Neuronal stem cell (in vitro differentiated cells): ENCODE measurements around the gene PON1.

ENCODE experiments used
- DNase-seq: peaks from one replicate; pipeline ENCODE4 v3.0.0-alpha.2; 2013; ENCODE audit warnings: low spot score
- H2AFZ ChIP-seq: one replicate; pipeline ENCODE4 v1.6.1; 2013; ENCODE audit warnings: mild to moderate bottlenecking, low read length, inconsistent platforms
- H2AK5ac ChIP-seq: 2 replicates; pipeline ENCODE4 v1.6.1; 2013; ENCODE audit warnings: low read depth, mild to moderate bottlenecking, inconsistent platforms, low read length, moderate library complexity, mixed read lengths
- H2BK120ac ChIP-seq: 2 replicates; pipeline ENCODE4 v1.6.1; 2013; ENCODE audit warnings: low read depth, mild to moderate bottlenecking, inconsistent platforms, low read length, moderate library complexity, mixed read lengths
- H2BK12ac ChIP-seq: one replicate; pipeline ENCODE4 v1.6.1; 2013; ENCODE audit warnings: low read length, inconsistent platforms
- H2BK15ac ChIP-seq: 2 replicates; pipeline ENCODE4 v1.6.1; 2013; ENCODE audit warnings: mild to moderate bottlenecking, low read length, inconsistent platforms, mixed read lengths
- H2BK5ac ChIP-seq: one replicate; pipeline ENCODE4 v1.6.1; 2013; ENCODE audit warnings: inconsistent platforms, mild to moderate bottlenecking, low read length, moderate library complexity
- H3K14ac ChIP-seq: one replicate; pipeline ENCODE4 v1.6.1; 2013; ENCODE audit warnings: low read length, inconsistent platforms
- H3K18ac ChIP-seq: 2 replicates; pipeline ENCODE4 v1.6.1; 2013; ENCODE audit warnings: low read length, inconsistent platforms
- H3K23ac ChIP-seq: 2 replicates; pipeline ENCODE4 v1.6.1; 2013; ENCODE audit warnings: low read depth, mild to moderate bottlenecking, mixed read lengths, low read length, inconsistent platforms; ENCODE audit not compliant: poor library complexity
- H3K27ac ChIP-seq: replicated peaks from 3 replicates; pipeline ENCODE4 v1.5.1; 2013; ENCODE audit warnings: low read length, inconsistent platforms
- H3K27me3 ChIP-seq, 3 experiments: 2 replicates each; pipeline ENCODE4 v1.6.1; 2013; ENCODE audit warnings: low read length in 3 of 3, mild to moderate bottlenecking in 2 of 3, inconsistent platforms in 1 of 3, low read depth in 1 of 3, mixed read lengths in 1 of 3, moderate library complexity in 1 of 3; ENCODE audit not compliant: control insufficient read depth in 3 of 3, insufficient read depth in 3 of 3
- H3K36me3 ChIP-seq, 2 donors: replicated peaks in 1 of 2; 2 replicates each; pipeline ENCODE4 v1.6.1; 2013; ENCODE audit warnings: low read length in 2 of 2; ENCODE audit not compliant: control insufficient read depth in 2 of 2, insufficient read depth in 2 of 2
- H3K4ac ChIP-seq: 2 replicates; pipeline ENCODE4 v1.6.1; 2013; ENCODE audit warnings: inconsistent platforms, mild to moderate bottlenecking, low read length, moderate library complexity
- H3K4me1 ChIP-seq, 2 donors: 1 replicate in 1 of 2; 2 replicates in 1 of 2; pipeline ENCODE4 v1.6.1; 2013; ENCODE audit warnings: low read length in 2 of 2, low read depth in 1 of 2; ENCODE audit not compliant: control insufficient read depth in 2 of 2, insufficient read depth in 1 of 2
- H3K4me2 ChIP-seq: one replicate; pipeline ENCODE4 v1.6.1; 2013; ENCODE audit warnings: mild to moderate bottlenecking, low read length, inconsistent platforms; ENCODE audit not compliant: insufficient read depth, poor library complexity, severe bottlenecking
- H3K4me3 ChIP-seq, 2 donors: 2 replicates each; pipeline ENCODE4 v1.5.1; 2013; ENCODE audit warnings: low read length in 2 of 2, mild to moderate bottlenecking in 2 of 2, inconsistent platforms in 1 of 2, moderate library complexity in 1 of 2
- H3K79me1 ChIP-seq: one replicate; pipeline ENCODE4 v1.6.1; 2013; ENCODE audit warnings: low read depth, mild to moderate bottlenecking, inconsistent platforms, low read length, moderate library complexity
- H3K9ac ChIP-seq: one replicate; pipeline ENCODE4 v1.6.1; 2013; ENCODE audit warnings: mild to moderate bottlenecking, low read depth, low read length, inconsistent platforms; ENCODE audit not compliant: poor library complexity
- H3K9me3 ChIP-seq, 2 donors: replicated peaks in 1 of 2; 2 replicates each; pipeline versions ENCODE3 to v1.6.1; 2013; ENCODE audit warnings: low read length in 2 of 2, mild to moderate bottlenecking in 2 of 2, inconsistent platforms in 1 of 2, low read depth in 1 of 2, mixed read lengths in 1 of 2, moderate library complexity in 1 of 2; ENCODE audit not compliant: control insufficient read depth in 2 of 2, insufficient read depth in 1 of 2
- H4K8ac ChIP-seq: one replicate; pipeline ENCODE4 v1.6.1; 2013; ENCODE audit warnings: low read depth, mild to moderate bottlenecking, inconsistent platforms, low read length, moderate library complexity
- H4K91ac ChIP-seq: one replicate; pipeline ENCODE4 v1.6.1; 2013; ENCODE audit warnings: low read length, low read depth, mild to moderate bottlenecking, inconsistent platforms; ENCODE audit not compliant: poor library complexity
- WGBS, 2 donors: extraction: QIAGEN DNeasy Blood & Tissue Kit; methylation state at CpG; one replicate each; pipeline ENCODE4 v1.1.7; 2013; ENCODE audit warnings: missing lambda C conversion rate in 2 of 2, mixed read lengths in 1 of 2; ENCODE audit not compliant: insufficient read length in 2 of 2, insufficient replicate concordance in 1 of 2; ENCODE audit errors: extremely low coverage in 2 of 2; 5-methylcytosine and 5-hydroxymethylcytosine counted together

Gene PON1

GRCh38 chr7:95365151-95365550, 40.8 kb upstream of the PON1 start:
- Histone ChIP-seq H3K18ac (no peak overlapping the region), H3K9ac (no peak overlapping the region), H3K4me2 (no peak overlapping the region), H4K8ac (no peak overlapping the region), H2AK5ac (no peak overlapping the region), H2BK12ac (no peak overlapping the region), H3K27ac (no peak overlapping the region), H3K23ac (no peak overlapping the region), H3K27me3 (no peaks in the 10 kb centered on the region), H3K4me3 (no peak overlapping the region), H3K4ac (no peak overlapping the region), H3K14ac (no peak overlapping the region), H3K9me3 (peaks cover 0 to 3% of the 10 kb centered on the region in 2 donors), H2BK5ac (no peak overlapping the region), H3K36me3 (no peaks in the 10 kb centered on the region), H3K4me1 (no peaks in the 10 kb centered on the region), H4K91ac (no peak overlapping the region), H2AFZ (no peak overlapping the region), H3K79me1 (no peaks in the 10 kb centered on the region), H2BK15ac (no peak overlapping the region), H2BK120ac (no peak overlapping the region)
- no peak for DNase-seq
- WGBS, 2 donors, result no CpG with 5 or more reads among the region's 1 CpG

GRCh38 chr7:95357623-95358022, 33.3 kb upstream of the PON1 start:
- Histone ChIP-seq H3K14ac (no peak overlapping the region), H3K4me2 (no peak overlapping the region), H3K27me3 (no peaks in the 10 kb centered on the region), H2AFZ (peak overlapping the region; percentile 72), H2BK12ac (no peak overlapping the region), H3K4me1 (no peaks in the 10 kb centered on the region), H4K8ac (no peak overlapping the region), H3K36me3 (no peaks in the 10 kb centered on the region), H3K4ac (no peak overlapping the region), H2BK5ac (no peak overlapping the region), H2BK15ac (no peak overlapping the region), H3K79me1 (no peaks in the 10 kb centered on the region), H2AK5ac (no peak overlapping the region), H2BK120ac (no peak overlapping the region), H4K91ac (no peak overlapping the region), H3K27ac (no peak overlapping the region), H3K9me3 (peaks cover 0 to 7% of the 10 kb centered on the region in 2 donors), H3K23ac (no peak overlapping the region), H3K9ac (no peak overlapping the region), H3K4me3 (no peak overlapping the region), H3K18ac (no peak overlapping the region)
- DNase-seq, result no peak
- no CpG with 5 or more reads among the region's 3 CpGs for WGBS, 2 donors

GRCh38 chr7:95342642-95343307, 18.4 kb upstream of the PON1 start:
- no CpG with 5 or more reads among the region's 4 CpGs for WGBS, 2 donors
- no peak overlapping the region for H3K4me2 ChIP-seq
- no peak overlapping the region for H3K14ac ChIP-seq
- H3K27ac ChIP-seq, result no peak overlapping the region
- no peak overlapping the region for H2BK120ac ChIP-seq
- no peak for DNase-seq
- H4K8ac ChIP-seq, result no peak overlapping the region
- H3K79me1 ChIP-seq, result no peaks in the 10 kb centered on the region
- H2BK15ac ChIP-seq, result no peak overlapping the region
- no peaks in the 10 kb centered on the region for H3K4me1 ChIP-seq
- H3K18ac ChIP-seq, result no peak overlapping the region
- H3K27me3 ChIP-seq, result no peaks in the 10 kb centered on the region
- no peak overlapping the region for H2BK12ac ChIP-seq
- H4K91ac ChIP-seq, result no peak overlapping the region
- H2AFZ ChIP-seq, result peak overlapping the region; percentile 5
- no peak overlapping the region for H2BK5ac ChIP-seq
- H3K4ac ChIP-seq, result no peak overlapping the region
- H3K9ac ChIP-seq, result no peak overlapping the region
- no peak overlapping the region for H3K23ac ChIP-seq
- H2AK5ac ChIP-seq, result no peak overlapping the region
- H3K9me3 ChIP-seq, result peaks cover 0 to 4% of the 10 kb centered on the region in 2 donors
- no peaks in the 10 kb centered on the region for H3K36me3 ChIP-seq
- H3K4me3 ChIP-seq, result no peak overlapping the region

- H3K79me1 ChIP-seq, result no peaks in the 10 kb centered on the region
- H3K14ac ChIP-seq, result no peak overlapping the region
- WGBS, 2 donors, result no CpG with 5 or more reads among the region's 3 CpGs
- H3K9ac ChIP-seq, result no peak overlapping the region
- H2BK12ac ChIP-seq, result no peak overlapping the region
- no peak for DNase-seq
- no peaks in the 10 kb centered on the region for H3K36me3 ChIP-seq
- no peak overlapping the region for H4K91ac ChIP-seq
- H2BK120ac ChIP-seq, result no peak overlapping the region
- no peak overlapping the region for H3K27ac ChIP-seq
- peaks cover 0 to 4% of the 10 kb centered on the region in 2 donors for H3K9me3 ChIP-seq
- H3K18ac ChIP-seq, result no peak overlapping the region
- no peak overlapping the region for H2AK5ac ChIP-seq
- no peak overlapping the region for H4K8ac ChIP-seq
- H2BK15ac ChIP-seq, result no peak overlapping the region
- no peak overlapping the region for H3K23ac ChIP-seq
- no peak overlapping the region for H3K4me2 ChIP-seq
- no peak overlapping the region for H3K4me3 ChIP-seq
- H3K4ac ChIP-seq, result no peak overlapping the region
- H3K27me3 ChIP-seq, result no peaks in the 10 kb centered on the region
- H3K4me1 ChIP-seq, result no peaks in the 10 kb centered on the region
- H2BK5ac ChIP-seq, result no peak overlapping the region
- H2AFZ ChIP-seq, result no peak overlapping the region
These were observed 17.7 kb upstream of the PON1 start for GRCh38 chr7:95342029-95342428.
